ENCODE results near the gene SLC6A13.
"Not testable (repeated sequence)": the region's sequence is repeated elsewhere in the genome, so short reads cannot be mapped to it uniquely, and the experiment has no call there.

SLC6A13 gene

DNA sequence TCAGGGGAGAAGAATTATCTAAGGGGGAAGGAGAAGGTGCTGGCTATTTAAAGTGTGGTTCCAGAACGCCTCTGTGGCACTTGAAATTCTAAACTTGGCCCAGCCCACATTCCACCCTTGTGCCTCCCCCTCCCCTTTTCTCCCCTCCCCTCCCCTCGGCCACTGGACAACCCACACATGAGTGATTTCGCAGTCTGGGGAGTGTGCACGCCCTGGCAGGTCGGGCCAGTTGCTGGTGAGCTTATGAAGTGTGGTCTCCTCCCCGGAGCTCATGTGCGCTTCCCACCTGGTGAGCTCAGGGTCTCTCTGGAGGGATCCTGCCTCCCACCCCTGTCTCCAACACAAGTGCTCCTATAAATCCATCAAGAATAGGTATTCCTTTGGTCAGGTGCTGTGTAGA, at the start of gene SLC6A13:
Gene SLC6A13, minus strand, starts transcription at position 20 of the 400 bp plus-strand sequence. CDS start 2,784 bp downstream, outside the sequence.
- no peak for DNase-seq (ENCODE audit: low spot score)

DNA sequence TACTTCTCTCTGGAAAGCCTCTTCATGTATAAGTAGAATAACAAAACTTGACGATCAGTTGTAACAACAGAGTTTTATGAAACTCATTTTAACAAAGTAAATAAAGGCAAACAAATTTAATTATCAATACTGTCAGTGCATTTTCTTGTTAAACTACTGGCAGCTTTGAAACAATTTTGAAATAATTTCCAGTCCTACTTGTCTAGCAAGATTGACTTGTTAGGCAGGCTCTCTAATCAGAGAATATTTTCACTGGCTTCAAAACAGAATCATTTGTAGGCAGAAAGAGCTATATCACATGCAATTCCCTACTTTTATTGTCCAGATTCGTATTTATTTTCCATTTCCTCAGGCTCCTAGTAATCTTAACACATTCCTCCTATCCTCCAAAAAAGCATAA, 45.9 kb upstream of the SLC6A13 start:
- DNase-seq (ENCODE audit: low spot score), result no peak

DNA sequence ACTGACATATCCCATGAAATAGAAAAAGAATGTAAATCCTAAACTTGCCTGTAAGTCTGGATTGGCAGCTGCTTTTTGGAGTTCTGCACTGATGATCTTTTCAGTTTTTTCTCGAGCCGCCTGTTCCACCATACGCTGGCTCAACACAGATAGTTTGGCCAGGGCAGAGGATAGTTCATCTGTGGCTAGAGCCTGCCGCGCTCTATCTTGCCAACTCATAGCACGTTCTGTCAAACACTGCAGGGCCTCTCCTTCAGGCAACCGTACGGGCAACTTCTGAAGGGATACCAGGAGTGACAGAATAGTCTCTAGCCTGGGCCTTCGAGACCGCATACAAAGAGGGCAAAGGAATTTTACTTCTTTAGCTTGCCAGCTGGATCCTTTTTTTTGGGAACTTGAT, 44.8 kb upstream of the SLC6A13 start:
- DNase-seq (ENCODE audit: low spot score), result no peak

DNA sequence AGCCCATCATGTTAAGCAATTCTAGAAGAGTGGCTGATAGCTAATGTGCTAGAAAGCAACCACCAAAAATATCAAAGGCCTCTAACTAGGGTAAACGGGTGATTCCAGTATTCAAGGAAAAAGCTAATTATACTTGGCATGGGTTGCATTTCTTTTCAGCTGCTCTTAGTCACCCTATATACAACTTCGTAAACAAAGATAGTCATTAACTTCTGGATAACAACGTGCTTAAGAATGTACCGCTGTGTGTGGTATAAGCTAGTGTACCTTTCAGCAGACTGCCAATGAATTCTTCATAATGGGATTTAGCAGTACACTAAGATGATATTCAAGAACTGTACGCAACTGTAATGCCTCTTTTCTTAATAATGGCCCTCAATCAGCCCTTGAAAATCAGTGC, 42.2 kb upstream of the SLC6A13 start:
- DNase-seq (ENCODE audit: low spot score), result no peak

DNA sequence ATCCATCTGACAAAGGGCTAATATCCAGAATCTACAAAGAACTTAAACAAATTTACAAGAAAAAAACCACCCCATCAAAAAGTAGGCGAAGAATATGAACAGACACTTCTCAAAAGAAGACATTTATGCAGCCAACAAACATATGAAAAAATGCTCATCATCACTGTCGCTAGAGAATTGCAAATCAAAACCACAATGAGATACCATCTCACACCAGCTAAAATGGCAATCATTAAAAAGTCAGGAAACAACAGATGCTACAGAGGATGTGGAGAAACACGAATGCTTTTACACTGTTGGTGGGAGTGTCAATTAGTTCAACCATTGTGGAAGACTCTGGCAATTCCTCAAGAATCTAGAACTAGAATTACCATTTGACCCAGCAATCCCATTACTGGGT, 40.1 kb upstream of the SLC6A13 start:
- DNase-seq (ENCODE audit: low spot score), result not testable (repeated sequence)

DNA sequence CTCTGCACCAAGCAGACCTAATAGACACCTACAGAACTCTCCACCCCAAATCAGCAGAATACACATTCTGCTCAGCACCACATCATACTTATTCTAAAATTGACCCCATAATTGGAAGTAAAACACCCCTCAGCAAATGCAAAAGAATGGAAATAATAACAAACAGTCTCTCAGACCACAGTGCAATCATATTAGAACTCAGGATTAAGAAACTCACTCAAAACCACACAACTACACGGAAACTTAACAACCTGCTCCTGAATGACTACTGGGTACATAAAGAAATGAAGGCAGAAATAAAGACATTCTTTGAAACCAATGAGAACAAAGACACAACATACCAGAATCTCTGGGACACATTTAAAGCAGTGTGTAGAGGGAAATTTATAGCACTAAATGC, 37.5 kb upstream of the SLC6A13 start:
- not testable (repeated sequence) for DNase-seq (ENCODE audit: low spot score)

DNA sequence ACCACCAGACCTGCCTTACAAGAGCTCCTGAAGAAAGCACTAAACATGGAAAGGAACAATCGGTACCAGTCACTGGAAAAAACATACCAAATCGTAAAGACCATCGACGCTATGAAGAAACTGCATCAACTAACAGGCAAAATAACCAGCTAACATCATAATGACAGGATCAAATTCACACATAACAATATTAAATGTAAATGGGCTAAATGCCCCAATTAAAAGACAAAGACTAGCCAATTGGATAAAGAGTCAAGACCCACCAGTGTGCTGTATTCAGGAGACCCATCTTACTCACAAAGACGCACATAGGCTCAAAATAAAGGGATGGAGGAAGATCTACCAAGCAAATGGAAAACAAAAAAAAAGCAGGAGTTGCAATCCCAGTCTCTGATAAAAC, 36.9 kb upstream of the SLC6A13 start:
- not testable (repeated sequence) for DNase-seq (ENCODE audit: low spot score)

DNA sequence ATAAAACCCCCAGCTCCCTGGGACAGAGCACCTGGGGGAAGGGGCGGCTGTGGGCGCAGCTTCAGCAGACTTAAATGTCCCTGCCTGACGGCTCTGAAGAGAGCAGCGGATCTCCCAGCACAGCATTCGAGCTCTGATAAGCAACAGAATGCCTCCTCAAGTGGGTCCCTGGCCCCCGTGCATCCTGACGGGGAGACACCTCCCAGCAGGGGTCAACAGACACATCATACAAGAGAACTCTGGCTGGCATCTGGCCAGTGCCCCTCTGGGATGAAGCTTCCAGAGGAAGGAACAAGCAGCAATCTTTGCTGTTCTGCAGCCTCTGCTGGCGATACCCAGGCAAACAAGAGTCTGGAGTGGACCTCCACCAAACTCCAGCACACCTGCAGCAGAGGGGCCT, 35.4 kb upstream of the SLC6A13 start:
- DNase-seq (ENCODE audit: low spot score), result not testable (repeated sequence)

DNA sequence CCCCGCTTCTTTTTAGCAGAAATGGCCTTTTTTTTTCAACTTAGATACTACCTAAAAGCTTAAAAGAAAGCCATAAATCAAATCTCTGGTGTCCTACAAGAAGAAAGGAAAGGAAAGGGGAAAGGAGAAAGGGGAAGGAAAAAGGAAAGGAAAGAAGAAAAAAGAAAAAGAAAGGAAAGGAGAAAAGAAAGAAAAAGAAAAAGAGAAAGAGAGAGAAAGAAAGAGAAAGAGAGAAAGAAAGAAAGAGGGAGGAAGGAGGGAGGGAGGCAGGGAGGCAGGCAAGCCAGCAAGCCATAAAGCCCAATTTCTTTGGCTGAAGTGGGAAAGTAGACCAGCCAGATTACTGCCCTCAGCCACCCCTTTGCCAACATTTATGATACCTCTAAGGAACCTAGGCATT, 32.5 kb upstream of the SLC6A13 start:
- no peak for DNase-seq (ENCODE audit: low spot score)

DNA sequence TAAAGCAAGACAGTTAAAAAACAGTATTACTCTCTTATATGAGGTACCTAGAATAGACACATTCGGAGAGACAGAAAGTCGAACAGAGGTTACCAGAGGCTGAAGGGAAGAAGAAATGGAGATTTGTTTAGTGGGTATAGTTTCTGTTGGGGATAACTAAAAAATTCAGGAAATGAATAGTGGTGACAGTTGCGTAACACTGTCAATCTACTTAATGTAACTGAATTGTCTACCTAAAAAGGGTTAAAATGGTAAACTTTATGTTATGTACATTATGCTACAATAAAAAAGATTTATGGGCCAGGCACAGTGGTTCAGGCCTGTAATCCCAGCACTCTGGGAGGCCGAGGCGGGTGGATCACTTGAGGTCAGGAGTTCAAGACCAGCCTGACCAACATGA, 30.6 kb upstream of the SLC6A13 start:
- no peak for DNase-seq (ENCODE audit: low spot score)

DNA sequence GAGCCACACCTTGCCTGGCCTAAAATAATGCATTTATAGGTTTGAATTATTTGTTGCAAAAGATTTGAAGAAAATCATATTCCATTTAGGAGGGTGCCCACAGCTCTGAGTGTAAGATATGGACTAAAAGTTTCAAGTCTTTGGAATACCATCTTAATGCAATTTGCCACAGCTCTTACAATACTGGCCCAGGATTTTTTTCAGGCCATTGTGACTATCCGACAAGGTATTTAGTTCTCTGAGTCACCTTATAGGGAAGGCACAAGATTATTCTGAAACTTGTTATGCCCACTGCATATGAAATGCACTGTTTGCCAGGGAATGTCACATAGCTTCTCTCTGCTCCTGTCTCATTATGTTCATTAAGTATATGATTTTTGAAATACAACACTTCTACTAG, 29.6 kb upstream of the SLC6A13 start:
- DNase-seq (ENCODE audit: low spot score), result no peak

DNA sequence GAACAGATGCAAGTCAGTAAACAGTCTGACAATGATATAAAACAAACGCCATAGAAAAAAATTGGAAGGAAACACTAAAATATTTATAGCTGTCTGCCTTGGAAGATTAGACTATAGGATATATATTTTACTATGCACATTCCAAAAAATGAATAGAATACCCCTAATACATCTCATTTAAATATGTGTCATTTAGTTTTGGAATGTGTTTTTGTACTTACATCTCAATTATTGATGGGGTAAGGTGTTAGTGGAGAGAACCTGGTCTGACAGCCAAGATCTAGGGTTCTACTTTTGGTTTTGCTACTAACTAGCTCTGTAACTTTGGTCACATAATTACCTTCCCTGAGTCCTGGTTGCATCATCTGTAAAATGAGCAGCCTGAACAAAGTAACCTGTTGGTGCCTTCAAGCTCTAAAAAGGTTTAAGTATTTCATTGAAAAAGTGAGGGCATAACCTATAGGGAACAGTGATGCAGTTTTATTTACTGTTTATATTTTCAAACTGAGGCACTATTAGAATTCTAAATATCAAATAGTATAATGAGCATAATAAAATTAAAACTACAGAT, 28.6 kb upstream of the SLC6A13 start:
- no peak for DNase-seq (ENCODE audit: low spot score)

DNA sequence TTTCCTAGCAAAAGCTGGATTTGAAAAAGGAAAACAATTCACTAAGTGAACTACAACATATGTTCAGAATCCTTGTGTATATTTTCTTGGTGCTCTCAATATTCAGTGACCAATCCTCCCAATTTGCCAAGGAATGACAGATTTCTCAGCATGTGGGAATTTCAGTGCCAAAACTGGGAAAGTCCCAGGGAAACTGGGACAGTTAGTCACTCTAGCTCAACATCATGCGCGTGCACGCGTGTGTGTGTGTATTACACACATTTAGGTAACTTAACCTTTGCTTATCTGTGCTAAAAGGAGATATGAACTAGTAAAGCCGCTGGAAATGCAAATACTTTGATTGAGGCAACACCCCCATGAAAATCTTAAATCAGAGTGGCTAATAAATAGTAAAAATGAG, 26.1 kb upstream of the SLC6A13 start:
- DNase-seq (ENCODE audit: low spot score), result no peak

DNA sequence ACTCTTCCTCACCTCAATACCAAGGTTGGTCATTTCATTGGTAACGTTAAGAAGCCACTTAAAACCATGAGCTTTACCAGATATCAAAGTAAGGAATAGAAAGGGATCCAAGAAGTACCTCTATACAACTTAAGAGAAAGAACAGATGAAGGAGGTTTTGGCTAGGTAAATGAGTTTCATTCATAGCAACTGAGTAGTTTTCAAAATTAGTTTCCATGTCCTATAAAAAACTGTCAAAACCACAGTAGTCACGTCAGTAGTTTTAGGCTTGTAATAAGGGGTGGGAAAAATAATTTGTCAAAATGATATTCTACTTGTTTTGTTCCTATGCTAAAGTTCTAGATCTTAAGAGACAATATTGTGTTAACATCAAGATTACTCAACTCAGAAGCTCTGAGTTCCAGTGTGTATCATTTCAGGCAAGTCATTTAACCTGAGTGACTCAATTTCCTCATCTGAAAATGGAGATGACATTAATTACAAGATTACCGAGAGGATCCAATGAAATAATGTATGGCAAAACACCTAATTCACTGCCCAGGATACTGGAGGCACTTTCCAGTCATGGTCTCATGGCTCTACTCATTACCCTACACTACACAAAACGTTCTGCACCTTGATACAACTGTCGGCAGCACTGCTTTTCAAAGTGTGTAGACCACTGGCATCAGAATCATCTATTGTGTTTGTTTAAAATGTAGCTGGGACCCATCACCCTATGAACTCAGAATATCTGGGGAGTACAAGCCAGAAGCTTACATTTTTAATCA, 24.1 kb upstream of the SLC6A13 start:
- DNase-seq (ENCODE audit: low spot score), result no peak

DNA sequence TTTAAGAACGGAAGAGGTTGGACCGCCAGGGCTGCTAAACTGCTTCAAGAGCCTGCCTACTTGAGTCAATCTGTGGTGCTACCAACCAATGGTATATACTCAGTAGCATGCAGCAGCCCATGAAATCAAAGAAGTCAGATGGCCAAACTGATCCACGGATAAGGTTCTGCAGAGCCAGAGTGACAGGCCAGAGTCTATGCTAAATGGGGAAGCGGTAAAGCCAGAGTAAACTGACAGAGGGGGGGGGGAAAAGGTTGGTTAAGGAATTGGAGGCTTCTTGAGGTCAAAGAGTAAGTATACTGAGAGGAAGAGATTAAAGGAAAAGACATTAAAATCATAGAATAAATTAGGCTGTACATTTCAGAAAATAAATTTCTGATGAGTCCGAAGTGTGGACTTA, 15.4 kb upstream of the SLC6A13 start:
- DNase-seq (ENCODE audit: low spot score), result no peak

DNA sequence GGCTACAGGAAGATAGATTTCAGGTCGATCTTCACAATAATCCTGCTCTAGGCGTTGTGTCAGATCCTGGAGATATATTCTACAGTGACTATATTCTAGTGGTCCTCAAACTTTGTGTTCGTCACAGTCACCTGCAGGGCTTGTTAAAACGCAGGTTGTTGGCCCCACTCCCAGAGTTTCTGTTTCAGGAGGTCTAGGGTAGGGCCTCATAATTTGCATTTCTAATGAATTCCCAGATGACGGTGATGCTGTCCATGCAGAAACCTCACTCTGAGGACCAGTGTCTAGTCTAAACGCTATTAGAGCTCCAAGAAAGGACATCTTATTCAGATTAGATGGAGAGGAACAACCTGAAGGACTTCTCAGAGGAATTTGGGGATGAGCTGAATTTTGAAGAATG, 13.2 kb upstream of the SLC6A13 start:
- no peak for DNase-seq (ENCODE audit: low spot score)

DNA sequence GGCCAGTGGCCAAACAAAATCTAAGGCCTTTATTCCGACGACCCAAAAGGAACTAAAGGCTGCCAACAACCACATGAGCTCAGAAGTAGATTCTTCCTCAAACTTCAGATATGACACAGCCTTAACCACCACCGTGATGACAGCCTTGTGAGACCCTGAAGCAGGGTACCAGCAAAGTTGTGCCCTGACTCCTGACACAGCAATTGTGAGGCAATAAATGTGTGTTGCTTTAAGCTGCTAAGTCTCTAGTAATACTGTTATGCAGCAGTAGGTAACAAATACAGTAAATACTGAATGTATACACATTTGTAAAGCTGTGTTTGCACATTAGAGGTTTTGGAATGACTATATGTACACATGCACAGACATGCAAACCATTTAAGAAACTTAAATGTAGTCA, 10.7 kb upstream of the SLC6A13 start:
- no peak for DNase-seq (ENCODE audit: low spot score)

DNA sequence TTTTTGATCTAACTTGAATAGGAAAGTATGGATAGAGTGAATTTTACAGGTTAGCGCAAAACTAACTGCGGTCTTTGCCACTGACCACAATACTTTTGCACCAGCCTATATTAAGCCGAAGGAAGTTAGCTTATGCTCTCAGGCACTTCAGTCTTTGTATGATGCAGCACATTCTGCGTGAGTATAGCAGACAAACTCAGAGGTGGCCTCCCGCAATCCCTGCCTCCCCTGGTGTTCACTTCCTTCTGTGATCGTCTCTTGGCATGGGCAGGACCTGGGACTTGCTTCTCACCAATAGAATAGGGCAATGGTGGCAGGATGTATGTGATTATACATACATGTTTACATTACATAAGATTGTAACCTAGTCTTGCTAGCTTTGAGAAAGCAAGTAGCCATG, 10.3 kb upstream of the SLC6A13 start:
- no peak for DNase-seq (ENCODE audit: low spot score)

DNA sequence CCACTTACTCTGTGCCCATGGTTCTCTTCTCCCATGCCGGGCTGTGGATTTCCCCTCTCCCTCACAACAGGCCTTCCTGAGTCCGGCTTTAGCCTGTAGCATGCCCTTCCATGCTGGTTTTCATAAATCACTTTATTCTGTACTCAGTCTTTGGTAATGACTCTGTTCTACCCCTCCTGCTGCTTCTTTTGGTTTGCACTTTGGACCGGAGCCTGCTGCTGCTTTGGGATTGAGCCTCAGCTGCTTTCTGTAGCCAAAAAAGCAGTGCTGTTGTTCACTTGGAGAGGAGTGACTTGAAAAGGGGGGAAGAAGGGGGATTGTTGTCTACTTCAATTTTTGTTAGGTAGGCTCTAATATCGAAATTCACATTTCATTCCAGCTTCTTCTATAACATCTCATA, 8.5 kb upstream of the SLC6A13 start:
- DNase-seq (ENCODE audit: low spot score), result no peak

DNA sequence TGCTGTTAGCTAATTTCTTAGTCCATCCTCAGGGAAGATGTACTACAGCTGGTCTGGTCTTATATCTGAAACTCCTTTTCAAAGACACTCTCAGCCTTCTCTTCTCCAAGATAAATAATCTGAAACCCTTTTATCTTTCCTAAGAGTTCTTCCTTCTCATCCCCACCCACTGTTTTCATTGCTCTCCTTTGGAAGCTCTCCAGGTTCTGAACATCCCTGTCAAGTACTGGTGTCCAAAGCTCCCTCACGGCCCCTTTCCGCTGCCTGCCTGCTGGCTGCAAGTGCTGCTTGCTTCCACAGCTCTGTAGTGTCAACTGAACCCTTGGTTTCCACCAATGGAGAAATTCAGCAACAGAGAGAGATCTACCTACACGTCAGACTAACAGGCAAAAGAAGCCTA, 6.6 kb upstream of the SLC6A13 start:
- no peak for DNase-seq (ENCODE audit: low spot score)

DNA sequence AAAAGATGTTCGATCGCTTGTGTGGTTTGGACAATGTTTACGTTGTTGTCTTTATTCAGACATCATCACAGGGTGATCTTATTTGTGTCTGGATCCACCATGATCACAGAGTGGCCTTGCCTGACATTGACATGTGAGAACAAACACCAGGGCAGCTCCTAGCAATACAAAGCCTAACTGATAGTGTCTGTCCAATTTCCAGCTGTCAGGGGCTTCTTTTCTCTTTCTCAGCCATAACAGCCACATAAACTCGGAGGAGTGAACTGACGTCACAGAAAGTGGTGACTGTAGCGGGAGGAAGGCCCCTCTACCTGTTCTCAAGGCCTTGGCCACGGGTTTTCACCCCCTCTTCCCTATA, 5.8 kb upstream of the SLC6A13 start:
- no peak for DNase-seq (ENCODE audit: low spot score)

DNA sequence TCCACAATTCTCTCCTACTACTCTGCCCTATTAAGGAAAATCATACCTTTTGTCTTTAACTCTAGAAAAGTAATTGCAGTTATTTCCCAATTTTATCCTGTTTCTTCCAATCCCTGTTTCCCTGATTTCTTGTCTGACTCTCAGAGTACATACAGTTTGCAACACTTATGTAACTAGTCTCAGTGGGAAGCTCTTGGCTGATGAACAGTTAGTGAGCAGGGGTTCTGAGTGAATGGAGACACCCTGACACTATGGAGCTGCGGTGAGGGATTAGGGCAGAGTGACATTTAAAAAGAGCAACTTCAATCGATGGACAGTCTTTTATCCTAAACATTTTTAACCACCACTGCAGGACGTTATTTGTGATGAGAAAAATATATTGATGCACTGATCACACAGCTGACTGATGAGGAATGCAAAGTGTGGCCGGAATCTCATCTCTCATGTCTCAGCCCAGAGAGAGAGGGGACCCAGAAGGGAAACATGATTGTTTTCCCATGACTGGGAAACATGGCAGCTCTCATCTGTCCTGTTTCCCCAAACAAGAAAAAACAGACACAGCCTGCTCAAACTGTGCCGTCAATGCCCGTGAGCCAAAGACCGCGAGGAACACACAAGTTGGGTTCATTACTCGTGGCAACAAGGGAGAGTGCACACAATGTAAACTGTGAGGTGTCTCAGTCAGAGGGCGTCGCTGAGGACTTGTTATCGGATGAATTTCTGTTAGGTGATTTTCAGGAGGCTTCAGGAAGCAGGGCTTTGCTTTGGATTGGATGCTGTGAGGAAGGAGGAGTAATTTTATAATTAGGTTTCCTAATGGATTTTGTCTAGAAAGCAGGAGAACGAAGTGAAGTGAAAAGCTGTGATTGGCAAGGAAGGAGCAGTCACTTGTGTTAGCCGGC, 5.2 kb upstream of the SLC6A13 start:
- DNase-seq (ENCODE audit: low spot score), result no peak

DNA sequence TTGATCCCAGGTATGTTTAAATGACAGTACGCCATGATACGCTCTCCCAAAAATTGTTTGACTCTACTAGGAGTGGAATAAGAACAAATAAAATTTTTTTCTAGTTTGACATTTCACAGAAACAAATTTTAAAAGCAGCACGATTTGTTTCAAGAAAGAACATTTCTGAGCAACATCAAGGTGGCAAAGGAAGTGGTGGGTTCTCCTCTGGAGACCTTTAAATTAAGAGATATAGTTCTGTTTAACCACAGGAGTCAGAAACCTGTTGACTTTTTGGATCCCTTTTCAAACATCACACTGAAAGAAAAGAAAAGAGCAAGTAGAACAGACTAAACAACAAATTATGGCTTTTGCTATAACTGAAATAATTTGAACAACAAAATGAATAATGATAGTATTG, 2.5 kb upstream of the SLC6A13 start:
- no peak for DNase-seq (ENCODE audit: low spot score)

Measured in NAMALWA (cell line).